SK-N-SH (cell line): ENCODE measurements around the gene SP3.

Experiments used
- FOXJ3 ChIP-seq: sonication (generic); formaldehyde crosslinking; IDR thresholded peaks from 2 replicates; pipeline ENCODE4 v1.5.1; 2020; ENCODE audit warnings: mild to moderate bottlenecking, missing genetic modification reagents
- FOXM1 ChIP-seq: IDR thresholded peaks from 2 replicates; pipeline ENCODE4 v1.4.0; 2012; ENCODE audit warnings: low read depth, mild to moderate bottlenecking
- MXI1 ChIP-seq: IDR thresholded peaks from 2 replicates; pipeline ENCODE4 v1.6.1; 2012; ENCODE audit warnings: mild to moderate bottlenecking, low read depth, low read length, improper control_type of control experiment
- POLR2AphosphoS5 ChIP-seq: IDR thresholded peaks from 2 replicates; pipeline ENCODE4 v1.6.1; 2012; ENCODE audit warnings: low read depth, low read length
- RAD21 ChIP-seq: IDR thresholded peaks from 2 replicates; pipeline ENCODE4 v1.6.1; 2012; ENCODE audit warnings: mild to moderate bottlenecking, low read length
- SIN3A ChIP-seq: IDR thresholded peaks from 2 replicates; pipeline ENCODE4 v1.6.1; 2012; ENCODE audit warnings: low read depth, mild to moderate bottlenecking, low read length, moderate library complexity, borderline replicate concordance
- SMC3 ChIP-seq: IDR thresholded peaks from 2 replicates; pipeline ENCODE4 v1.6.1; 2012; ENCODE audit warnings: low read depth, low read length, improper control_type of control experiment
- TAF1 ChIP-seq: IDR thresholded peaks from 2 replicates; pipeline ENCODE4 v1.6.1; 2012; ENCODE audit warnings: low read depth, mild to moderate bottlenecking, low read length, moderate library complexity, borderline replicate concordance
- TEAD4 ChIP-seq: IDR thresholded peaks from 2 replicates; pipeline ENCODE4 v1.4.0; 2012; ENCODE audit warnings: mild to moderate bottlenecking, borderline replicate concordance; ENCODE audit not compliant: insufficient read depth
- TF ChIP-seq, protein P1 (sequence below): fragments of 200-600 bp; sonication (generic); IDR thresholded peaks from 2 replicates; pipeline ENCODE4 v1.6.1; 2017; ENCODE audit warnings: antibody characterized with exemption, mild to moderate bottlenecking, moderate library complexity
- TF ChIP-seq, protein P2 (sequence below): IDR thresholded peaks from 2 replicates; pipeline ENCODE4 v1.6.1; 2012; ENCODE audit warnings: mild to moderate bottlenecking, low read depth, low read length, moderate library complexity
- TF ChIP-seq, protein P3 (sequence below): IDR thresholded peaks from 2 replicates; pipeline ENCODE4 v1.4.0; 2012; ENCODE audit warnings: low read depth, borderline replicate concordance
- TF ChIP-seq, protein P4 (sequence below): IDR thresholded peaks from 2 replicates; pipeline ENCODE4 v1.4.0; 2012; ENCODE audit warnings: low read depth, borderline replicate concordance
- TF ChIP-seq, protein P5 (sequence below): IDR thresholded peaks from 2 replicates; pipeline ENCODE4; 2012

DNA sequence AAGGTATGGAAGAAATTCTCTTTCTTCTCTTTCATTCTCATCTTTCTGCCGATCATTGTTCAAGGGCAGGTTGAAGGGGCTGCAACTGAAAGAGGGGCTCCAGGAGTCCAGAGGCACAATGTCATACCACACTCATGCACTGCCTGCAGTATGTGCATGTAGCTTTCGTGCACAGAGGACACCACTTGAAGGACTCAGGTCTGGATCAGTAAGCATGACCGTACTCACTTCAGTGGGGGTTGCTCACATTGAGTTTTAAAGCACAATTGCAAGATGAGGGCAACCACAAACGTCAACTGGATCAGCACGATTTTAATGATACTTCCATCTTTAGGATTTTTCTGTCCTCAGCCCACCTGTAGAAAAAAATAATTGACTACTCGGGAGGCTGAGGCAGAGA lies 84.6 kb downstream of the SP3 start:
- TF ChIP-seq FOXM1 (no peak), TAF1 (no peak), MXI1 (no peak), POLR2AphosphoS5 (no peak), SMC3 (no peak), FOXJ3 (no peak), RAD21 (no peak), TEAD4 (no peak), SIN3A (no peak)
- TF ChIP-seq, protein P1, sequence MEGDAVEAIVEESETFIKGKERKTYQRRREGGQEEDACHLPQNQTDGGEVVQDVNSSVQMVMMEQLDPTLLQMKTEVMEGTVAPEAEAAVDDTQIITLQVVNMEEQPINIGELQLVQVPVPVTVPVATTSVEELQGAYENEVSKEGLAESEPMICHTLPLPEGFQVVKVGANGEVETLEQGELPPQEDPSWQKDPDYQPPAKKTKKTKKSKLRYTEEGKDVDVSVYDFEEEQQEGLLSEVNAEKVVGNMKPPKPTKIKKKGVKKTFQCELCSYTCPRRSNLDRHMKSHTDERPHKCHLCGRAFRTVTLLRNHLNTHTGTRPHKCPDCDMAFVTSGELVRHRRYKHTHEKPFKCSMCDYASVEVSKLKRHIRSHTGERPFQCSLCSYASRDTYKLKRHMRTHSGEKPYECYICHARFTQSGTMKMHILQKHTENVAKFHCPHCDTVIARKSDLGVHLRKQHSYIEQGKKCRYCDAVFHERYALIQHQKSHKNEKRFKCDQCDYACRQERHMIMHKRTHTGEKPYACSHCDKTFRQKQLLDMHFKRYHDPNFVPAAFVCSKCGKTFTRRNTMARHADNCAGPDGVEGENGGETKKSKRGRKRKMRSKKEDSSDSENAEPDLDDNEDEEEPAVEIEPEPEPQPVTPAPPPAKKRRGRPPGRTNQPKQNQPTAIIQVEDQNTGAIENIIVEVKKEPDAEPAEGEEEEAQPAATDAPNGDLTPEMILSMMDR: no peak
- TF ChIP-seq, protein P2, sequence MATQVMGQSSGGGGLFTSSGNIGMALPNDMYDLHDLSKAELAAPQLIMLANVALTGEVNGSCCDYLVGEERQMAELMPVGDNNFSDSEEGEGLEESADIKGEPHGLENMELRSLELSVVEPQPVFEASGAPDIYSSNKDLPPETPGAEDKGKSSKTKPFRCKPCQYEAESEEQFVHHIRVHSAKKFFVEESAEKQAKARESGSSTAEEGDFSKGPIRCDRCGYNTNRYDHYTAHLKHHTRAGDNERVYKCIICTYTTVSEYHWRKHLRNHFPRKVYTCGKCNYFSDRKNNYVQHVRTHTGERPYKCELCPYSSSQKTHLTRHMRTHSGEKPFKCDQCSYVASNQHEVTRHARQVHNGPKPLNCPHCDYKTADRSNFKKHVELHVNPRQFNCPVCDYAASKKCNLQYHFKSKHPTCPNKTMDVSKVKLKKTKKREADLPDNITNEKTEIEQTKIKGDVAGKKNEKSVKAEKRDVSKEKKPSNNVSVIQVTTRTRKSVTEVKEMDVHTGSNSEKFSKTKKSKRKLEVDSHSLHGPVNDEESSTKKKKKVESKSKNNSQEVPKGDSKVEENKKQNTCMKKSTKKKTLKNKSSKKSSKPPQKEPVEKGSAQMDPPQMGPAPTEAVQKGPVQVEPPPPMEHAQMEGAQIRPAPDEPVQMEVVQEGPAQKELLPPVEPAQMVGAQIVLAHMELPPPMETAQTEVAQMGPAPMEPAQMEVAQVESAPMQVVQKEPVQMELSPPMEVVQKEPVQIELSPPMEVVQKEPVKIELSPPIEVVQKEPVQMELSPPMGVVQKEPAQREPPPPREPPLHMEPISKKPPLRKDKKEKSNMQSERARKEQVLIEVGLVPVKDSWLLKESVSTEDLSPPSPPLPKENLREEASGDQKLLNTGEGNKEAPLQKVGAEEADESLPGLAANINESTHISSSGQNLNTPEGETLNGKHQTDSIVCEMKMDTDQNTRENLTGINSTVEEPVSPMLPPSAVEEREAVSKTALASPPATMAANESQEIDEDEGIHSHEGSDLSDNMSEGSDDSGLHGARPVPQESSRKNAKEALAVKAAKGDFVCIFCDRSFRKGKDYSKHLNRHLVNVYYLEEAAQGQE: no peak
- TF ChIP-seq, protein P3, sequence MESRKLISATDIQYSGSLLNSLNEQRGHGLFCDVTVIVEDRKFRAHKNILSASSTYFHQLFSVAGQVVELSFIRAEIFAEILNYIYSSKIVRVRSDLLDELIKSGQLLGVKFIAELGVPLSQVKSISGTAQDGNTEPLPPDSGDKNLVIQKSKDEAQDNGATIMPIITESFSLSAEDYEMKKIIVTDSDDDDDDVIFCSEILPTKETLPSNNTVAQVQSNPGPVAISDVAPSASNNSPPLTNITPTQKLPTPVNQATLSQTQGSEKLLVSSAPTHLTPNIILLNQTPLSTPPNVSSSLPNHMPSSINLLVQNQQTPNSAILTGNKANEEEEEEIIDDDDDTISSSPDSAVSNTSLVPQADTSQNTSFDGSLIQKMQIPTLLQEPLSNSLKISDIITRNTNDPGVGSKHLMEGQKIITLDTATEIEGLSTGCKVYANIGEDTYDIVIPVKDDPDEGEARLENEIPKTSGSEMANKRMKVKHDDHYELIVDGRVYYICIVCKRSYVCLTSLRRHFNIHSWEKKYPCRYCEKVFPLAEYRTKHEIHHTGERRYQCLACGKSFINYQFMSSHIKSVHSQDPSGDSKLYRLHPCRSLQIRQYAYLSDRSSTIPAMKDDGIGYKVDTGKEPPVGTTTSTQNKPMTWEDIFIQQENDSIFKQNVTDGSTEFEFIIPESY: no peak
- TF ChIP-seq, protein P4, sequence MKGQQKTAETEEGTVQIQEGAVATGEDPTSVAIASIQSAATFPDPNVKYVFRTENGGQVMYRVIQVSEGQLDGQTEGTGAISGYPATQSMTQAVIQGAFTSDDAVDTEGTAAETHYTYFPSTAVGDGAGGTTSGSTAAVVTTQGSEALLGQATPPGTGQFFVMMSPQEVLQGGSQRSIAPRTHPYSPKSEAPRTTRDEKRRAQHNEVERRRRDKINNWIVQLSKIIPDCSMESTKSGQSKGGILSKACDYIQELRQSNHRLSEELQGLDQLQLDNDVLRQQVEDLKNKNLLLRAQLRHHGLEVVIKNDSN: no peak
- TF ChIP-seq, protein P5, sequence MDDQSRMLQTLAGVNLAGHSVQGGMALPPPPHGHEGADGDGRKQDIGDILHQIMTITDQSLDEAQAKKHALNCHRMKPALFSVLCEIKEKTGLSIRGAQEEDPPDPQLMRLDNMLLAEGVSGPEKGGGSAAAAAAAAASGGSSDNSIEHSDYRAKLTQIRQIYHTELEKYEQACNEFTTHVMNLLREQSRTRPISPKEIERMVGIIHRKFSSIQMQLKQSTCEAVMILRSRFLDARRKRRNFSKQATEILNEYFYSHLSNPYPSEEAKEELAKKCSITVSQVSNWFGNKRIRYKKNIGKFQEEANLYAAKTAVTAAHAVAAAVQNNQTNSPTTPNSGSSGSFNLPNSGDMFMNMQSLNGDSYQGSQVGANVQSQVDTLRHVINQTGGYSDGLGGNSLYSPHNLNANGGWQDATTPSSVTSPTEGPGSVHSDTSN: no peak
